OCI-LY7 (cell line): ENCODE results near the gene WNK2.
A peak's percentile ranks its signal among the peaks of the same experiment; 100 is the strongest.

Experiments used
- EZH2phosphoT487 ChIP-seq: fragments of 200-600 bp; sonication (generic); IDR thresholded peaks from 2 replicates; pipeline ENCODE4 v1.6.1; 2018; ENCODE audit warnings: low read depth, borderline replicate concordance, mild to moderate bottlenecking, mixed run types, antibody characterized with exemption, low read length, moderate library complexity, mixed read lengths
- TF ChIP-seq, protein P1 (sequence below): fragments of 200-600 bp; sonication (generic); conservative IDR thresholded peaks from 2 replicates; pipeline ENCODE4 v1.5.1; 2014; ENCODE audit warnings: mild to moderate bottlenecking, antibody characterized with exemption, low read length, moderate library complexity, mixed read lengths

DNA sequence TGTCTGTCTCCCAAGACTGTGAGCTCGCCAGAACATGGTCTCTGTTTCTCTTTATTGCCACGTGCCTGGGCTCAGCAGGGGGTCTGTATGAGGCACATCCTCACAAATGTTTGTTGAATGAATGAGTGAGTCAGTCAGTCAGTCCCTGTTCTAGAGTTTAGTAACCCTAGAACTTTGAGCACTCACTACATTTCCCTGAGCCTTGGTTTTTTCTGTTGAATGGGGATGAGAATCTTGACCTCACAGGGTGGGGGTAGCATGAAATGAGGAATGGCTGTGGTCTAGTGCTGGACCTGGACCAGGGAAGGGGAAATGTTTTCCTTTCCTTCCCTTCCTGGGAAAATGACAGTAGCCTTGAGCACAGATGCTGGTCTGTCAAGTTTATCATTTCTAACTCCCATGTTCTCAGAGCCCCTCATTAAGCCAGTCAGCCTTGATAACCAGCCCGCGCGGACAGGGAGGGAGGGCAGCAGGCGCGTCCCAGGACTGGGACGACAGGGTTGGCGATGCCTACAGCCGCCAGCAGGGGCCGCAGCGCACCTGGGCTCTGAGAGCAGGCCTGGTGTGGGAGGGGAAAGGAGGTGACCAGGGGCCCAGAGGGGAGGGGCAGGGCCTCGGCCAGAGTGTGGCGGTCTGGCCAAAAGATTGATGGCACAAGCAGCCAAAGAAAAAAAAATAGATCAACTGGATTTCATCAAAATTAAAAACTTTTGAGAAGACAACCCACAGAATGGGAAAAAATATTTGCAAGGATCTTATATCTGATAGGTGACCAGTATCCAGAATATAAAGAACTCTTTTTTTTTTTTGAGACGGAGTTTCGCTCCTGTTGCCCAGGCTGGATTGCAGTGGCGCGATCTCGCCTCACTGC is 24.1 kb upstream of the WNK2 start:
- TF ChIP-seq, protein P1, sequence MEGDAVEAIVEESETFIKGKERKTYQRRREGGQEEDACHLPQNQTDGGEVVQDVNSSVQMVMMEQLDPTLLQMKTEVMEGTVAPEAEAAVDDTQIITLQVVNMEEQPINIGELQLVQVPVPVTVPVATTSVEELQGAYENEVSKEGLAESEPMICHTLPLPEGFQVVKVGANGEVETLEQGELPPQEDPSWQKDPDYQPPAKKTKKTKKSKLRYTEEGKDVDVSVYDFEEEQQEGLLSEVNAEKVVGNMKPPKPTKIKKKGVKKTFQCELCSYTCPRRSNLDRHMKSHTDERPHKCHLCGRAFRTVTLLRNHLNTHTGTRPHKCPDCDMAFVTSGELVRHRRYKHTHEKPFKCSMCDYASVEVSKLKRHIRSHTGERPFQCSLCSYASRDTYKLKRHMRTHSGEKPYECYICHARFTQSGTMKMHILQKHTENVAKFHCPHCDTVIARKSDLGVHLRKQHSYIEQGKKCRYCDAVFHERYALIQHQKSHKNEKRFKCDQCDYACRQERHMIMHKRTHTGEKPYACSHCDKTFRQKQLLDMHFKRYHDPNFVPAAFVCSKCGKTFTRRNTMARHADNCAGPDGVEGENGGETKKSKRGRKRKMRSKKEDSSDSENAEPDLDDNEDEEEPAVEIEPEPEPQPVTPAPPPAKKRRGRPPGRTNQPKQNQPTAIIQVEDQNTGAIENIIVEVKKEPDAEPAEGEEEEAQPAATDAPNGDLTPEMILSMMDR, result peak; percentile 99
- no peak for TF ChIP-seq EZH2phosphoT487
